GM21717 (cell line): ENCODE results near the gene CELF2.
A peak's percentile ranks its signal among the peaks of the same experiment; 100 is the strongest.

Experiments used
- ATAC-seq: cut with Tn5 transposase; IDR thresholded peaks from one replicate; pipeline ENCODE4 v1.9.1; 2021; ENCODE audit warnings: mild to moderate bottlenecking, moderate library complexity; ENCODE audit not compliant: unreplicated experiment

Gene CELF2

DNA sequence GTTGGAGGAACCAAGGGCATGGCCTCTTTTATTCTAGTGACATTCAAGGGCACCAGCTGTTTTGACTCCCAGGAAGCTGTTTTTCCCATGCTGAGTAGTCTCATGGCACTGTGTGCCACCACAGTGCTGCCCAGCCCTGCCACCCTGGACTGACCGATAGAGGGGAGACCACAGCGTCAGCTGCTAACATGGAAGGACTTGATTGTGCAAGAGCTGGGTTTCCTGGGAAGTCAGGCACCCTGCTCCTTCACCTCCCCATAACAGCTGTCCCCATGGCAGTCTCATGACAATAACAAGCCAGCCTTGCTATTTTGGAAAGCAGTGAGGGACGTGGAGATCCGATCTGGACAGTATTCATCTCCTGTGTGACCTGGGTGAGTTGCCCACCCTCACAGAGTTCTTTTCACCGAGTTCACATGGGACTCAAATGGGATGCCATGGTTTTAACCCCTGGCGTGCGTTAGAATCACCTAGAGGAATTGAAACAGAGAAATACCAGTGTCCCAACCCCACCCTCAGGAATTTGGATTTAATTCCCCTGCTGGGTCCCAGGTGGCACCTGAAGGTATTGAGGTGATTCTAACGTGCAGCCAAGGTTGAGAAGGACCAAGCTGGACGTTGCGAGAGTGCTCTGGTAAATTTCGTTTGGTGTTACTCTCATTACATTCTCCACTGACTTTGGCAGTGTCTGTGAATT is 174.8 kb downstream of the CELF2 start:
- no peak for ATAC-seq

DNA sequence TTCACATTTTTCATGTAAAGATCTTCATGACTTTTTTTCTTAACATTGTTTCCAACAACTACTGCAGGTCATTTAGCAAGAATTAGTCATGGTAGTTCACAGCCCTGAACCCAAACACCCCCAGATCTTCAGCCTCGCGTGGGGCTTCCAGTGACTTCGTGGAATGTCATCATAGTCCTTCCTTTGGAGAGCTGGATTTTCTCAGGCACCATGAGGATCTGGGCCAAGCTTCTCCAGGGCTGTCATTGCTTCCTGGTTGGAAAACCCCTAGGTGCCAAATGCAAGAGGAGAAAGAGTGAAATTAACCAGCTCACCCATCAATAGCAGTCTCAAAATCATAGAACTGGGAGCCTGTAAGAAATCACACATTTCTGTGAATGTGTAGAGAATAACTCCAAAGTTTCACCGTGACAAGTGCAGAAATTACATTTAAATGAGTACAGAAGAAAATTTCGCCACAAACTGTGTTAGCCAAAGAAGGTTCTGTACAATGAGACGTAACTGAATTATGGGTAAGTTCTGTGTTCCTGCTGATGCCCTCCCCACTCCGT is 175.4 kb downstream of the CELF2 start:
- no peak for ATAC-seq

DNA sequence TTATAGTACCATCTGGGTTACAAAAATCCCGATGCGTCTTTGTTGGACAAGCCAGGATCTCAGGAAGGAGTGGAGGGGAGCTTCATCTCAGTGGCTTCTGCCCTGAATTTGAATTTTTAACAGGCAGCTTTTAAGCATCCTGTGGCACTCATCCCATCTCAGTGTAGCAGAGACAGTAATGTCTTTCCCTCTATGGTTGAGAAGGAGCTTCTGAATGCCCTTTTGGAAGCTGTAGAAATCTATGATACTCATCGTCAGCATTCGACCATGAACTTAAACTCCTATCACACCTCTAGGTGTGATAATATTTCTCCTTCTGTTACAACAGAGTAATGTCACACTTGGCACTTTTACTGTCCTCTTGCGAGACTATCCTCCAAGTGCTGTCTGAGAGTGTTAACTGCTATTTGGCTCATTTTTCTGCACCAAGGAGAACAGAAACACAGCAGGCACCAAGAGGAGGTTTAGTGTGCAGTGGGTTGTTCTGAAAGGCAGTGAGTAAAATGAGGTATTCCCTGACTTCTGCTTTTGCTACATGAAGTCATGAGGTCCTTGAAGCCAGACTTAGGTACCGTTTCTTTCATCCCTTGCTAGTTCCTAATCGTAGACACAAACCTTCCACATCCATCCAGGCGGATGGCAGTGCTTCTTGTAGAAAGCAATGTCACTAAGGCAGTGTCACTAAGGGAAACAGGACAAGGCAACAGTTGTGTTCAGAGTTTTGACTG is 177.4 kb downstream of the CELF2 start:
- no peak for ATAC-seq

DNA sequence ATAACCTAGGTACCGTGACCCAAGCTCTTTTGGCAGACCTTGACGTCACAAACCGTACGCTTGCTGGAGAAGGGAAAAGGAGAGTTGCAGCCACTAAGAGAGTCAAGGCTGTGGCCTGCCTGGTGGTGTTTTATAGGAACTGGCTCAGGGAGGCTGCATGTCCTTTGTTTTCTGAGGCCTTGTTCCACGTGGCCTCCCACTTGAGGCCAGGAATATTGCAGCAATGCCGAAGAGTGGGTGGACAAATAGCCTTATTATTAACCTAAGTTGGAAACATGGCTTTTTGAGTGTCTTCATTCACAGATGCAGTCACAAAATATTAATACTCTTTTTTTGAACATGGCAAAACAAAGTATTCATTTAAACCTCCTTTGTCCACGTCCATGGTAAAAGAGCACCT is 178.0 kb downstream of the CELF2 start:
- ATAC-seq, result no peak

DNA sequence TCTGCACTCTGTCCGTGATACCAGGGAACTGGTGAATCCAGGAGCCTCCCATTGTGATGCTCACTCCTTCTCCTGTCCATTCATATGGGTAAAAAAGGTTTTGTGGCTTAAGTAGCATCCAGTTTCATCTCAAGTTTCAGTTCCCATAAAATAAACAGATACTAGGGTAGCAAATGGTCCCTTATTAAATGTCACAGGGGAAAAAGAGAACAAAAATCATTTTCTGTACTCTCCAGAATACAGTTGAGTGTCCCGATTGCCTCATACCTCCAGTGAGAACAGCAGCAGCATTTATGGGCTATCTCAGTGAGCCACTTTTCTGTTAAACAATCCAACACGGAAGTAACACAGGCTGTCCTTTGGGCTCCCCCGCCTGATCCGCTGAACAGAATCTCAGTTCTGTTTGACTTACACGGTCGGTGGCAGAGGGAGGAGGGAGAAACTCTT is 179.6 kb downstream of the CELF2 start:
- ATAC-seq, result peak; percentile 76

DNA sequence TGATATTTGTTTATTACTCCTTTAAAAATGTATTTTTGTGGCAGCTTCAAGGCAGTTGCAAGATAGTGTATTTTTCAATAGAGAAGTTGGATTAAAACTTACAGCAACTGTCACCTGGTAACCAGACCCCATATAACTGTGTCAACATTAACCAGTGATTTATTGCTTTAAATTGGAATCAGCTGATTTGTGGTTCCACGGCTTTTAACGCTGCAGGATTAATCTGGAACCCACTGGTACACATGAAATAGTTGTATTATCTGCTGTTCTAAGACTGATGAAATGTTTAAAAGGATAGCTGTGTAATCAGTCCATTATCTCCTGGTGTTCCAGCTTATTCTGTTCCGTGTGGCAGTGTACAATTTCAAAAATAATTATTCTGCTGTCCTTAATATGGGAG is 180.2 kb downstream of the CELF2 start:
- ATAC-seq, result no peak

DNA sequence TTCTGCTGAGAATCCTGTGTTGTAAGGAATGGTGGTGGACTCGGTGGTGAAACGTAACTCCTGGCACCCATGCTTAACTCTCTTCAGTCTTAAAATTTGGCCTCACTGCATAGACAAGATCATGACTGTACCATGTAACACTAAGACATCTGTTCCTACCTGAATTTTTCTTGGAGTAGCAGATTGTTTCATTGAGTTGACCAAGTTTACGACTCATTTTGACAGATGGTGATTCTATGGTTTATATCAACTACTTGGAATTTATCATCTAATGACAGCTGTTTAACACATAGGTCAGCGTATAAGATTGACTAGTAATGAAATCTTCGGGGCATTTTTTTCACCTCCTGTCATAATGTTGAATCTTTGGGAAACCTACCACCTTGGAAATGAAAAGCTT is 184.2 kb downstream of the CELF2 start:
- no peak for ATAC-seq

DNA sequence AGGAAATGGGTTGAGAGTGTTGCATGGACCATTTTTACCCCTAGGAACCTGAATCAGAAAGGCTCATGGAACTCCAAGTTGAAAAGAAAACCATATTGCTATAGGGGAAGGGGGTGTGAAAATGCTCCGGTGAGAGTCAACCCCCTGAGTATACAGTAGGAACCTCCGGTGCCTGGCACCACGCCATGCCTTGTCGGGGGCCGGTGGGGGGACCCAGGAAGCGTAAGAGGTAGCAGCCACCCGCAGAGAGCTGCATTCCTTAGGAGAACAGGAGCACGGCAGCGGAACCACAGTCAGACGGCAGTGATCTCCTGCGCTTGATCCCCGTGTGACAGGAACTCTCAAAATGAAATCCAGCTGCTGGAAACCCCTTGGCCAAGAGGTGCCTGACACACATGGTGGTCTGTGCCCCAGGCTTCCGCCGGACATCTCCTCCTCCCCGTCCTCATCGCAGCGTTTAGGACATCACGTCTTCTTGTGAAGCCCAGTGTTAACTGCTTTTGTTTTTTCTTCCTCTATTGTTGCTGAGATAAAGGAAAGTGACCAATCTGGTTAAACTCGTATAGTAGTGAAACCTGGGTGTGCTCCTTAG is 186.8 kb downstream of the CELF2 start:
- ATAC-seq, result no peak

DNA sequence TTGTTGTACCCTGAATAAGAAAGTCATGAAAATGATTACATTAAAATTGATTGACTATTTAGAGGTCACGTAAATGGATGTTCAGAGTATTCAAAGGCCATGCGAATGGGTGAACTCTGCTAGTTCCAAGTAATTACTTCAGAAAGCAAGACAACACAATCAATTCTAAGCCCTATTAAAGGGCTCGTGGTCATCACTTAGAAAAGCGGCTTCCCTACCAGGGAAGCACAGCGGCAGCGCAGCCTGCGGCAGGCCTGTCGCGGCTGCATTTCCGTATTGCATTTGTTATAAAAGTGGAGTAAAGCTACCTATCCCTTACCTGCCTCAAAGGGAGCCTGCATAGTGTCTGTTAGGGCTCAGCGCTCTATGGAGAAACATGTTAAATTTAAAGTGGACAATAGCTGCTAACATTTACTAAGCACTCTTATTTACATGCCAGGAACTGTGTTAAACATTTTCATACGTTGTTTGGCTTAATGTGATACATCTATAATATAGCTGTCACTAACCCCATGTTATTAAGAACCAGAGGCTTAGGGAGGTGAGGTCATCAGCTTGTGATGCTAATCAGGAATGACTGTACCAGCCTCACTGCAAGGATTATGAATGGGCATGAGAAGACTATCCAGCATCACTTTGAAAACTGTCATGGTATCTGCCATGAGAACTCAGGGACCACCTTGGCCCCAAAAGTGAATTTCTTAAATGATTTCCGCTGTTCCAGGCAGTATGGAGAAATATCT is 187.5 kb downstream of the CELF2 start:
- no peak for ATAC-seq

DNA sequence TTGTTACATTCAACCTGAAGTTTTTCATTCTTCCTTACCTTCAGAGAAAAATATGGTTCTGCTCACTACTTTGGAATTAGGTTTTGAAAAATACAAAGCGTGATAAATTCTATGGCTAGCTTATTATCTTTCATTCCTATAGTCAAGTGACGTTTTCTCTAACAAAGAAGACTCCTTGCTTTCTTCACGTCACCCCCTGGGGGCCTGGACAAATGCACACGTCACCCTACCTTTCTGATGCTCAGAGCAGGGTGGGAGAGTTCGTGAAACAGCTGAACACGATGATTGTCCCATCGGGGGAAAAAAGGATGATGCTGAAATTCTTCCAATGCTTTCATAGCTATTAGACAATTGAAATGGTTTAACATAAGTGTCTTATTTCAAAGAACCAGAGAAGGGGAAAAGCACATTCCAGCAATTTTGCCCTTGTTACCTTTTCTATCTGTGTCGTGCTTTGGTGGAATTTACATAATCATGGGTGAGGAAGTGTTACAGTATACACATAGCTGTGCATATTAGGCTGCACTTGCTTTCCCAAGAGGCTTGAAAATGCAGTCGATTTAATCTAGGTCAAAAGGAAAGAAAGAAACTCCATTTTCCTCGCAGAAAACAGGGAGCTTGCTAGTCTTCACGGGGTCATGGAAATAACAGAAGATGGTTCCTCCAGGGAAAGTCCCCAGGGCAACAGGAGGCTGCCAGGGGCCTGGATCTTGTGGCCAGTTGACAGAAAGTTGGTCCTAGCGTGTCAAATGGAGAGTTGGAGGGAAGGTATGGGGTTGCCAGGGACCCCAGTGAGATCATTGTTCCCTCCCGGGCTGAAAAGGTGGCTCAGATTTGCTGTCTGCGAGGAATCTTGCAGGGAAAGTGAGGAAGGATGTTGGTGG is 189.2 kb downstream of the CELF2 start:
- no peak for ATAC-seq

DNA sequence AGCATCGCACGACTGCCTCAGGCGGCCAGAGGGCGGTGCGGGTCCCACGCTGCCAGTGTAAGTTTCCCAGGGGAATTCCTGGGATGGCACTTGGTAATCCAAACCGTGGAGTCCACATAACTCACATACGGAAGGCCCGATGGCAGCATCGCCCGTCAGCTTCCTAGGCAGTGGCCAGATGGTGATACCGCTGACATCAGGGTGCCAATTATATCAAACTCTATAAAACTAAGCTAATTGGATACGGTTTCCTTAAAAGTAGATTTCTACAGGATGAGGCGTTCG is 189.8 kb downstream of the CELF2 start:
- ATAC-seq, result no peak

DNA sequence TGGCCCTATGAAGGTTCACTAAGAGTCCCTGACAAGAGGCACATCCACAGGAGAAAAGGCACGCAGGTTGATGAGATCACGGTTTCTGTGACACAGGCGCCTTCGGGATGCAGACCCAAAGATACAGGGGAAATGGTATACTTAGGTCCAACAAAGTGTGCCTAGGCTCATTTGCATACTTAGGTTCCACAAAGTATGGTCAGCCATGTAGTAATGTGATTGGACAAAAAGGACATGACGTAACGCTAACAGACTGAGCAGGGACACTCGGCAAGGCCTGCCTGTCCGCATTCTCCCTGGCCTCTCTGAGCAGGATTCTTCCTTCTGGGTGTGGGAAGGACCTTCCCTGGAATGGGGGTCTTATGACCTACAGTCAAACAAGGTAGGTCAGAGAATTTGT is 190.6 kb downstream of the CELF2 start:
- no peak for ATAC-seq

DNA sequence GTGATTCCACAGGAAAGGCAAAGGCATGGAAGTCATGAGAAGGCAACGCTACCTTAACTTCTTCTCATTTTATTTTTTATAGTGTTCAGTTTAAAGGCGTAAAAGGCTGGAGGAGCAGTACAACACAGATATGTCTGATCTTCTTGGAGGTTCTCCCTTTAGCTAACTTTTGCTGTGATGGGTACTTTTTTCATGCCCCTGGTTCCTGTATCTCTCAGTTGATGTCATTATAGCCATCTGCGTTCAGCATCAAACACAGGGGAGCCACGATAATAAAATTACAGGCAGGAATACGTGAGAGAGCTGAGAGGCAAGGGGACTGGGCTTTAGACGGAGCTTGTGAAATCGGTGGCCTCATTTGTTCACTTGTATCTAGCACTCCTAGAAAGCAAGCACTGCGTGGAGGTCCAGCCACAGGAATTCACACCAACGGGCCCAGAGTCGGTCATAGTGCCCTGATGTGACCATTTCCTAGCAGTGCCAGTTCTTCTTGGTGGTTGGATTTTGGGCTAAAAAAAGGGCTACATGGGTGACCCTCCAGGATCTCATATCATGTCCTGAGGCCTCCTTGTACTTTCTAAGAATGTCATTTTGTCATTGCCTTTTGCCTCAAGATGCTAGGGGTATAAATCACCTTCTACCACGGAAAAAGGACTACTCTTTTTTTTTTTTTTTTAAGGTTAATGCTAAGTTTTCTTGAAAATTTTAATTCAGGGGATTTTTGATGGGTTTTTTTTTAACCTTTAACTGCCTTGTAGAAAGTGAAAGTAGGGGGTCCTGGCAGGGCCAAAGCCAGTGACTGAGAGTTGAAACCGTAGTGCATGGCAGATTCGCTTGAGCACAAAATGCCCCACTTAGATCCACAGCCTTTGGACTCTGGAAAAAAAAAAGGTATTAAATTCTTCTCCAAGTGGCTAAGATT is 191.5 kb downstream of the CELF2 start:
- ATAC-seq, result peak; percentile 59

DNA sequence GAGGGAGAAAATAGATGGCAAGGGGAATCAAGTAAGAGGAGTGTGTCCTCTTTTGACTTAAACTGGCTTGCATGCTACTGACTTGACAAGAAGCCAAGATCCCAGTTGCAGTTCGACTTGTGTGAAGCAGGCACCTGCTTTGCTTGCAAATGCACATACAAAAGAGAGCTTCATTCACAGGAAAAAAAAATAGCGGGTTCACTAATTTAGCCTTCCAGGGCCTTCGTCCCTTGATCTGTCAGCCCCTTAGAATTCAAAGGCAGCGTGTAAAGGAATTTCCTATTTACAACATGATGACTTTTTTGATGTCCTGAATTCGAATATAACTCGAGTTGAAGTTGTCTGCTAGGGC is 192.1 kb downstream of the CELF2 start:
- peak; percentile 28 for ATAC-seq

DNA sequence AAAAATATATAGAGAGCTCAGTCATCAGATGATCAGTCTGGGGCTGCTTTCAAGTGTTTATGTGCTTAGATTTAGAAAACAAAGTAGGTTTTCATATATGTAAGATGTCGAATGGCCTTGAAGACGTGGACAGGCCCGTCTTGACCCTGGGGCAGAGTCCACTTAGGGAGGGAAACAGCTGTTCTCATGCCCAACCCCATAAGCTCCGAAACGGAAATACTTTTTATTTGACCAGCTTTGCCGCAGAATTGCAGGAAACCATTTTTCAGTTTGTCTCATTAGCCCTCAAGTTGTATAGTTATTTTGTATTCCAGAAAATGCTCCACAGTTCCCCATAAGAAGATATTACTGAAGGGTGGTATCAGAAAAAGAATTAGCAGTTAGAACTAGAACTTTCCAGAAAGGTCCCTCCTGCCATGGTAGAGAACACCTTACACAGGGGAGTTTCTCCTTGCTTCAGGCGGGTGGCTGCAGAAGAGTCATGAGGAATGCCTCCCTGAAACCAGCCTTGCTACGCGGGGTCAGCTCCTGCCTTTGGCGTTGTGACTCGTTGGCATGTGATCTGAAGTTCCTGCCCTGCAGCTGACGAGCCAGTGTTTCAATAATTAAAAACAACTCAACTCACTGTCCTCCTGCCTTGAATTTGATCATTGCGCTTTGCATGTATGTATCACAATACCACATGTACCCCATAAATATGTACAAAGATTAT is 192.7 kb downstream of the CELF2 start:
- no peak for ATAC-seq

DNA sequence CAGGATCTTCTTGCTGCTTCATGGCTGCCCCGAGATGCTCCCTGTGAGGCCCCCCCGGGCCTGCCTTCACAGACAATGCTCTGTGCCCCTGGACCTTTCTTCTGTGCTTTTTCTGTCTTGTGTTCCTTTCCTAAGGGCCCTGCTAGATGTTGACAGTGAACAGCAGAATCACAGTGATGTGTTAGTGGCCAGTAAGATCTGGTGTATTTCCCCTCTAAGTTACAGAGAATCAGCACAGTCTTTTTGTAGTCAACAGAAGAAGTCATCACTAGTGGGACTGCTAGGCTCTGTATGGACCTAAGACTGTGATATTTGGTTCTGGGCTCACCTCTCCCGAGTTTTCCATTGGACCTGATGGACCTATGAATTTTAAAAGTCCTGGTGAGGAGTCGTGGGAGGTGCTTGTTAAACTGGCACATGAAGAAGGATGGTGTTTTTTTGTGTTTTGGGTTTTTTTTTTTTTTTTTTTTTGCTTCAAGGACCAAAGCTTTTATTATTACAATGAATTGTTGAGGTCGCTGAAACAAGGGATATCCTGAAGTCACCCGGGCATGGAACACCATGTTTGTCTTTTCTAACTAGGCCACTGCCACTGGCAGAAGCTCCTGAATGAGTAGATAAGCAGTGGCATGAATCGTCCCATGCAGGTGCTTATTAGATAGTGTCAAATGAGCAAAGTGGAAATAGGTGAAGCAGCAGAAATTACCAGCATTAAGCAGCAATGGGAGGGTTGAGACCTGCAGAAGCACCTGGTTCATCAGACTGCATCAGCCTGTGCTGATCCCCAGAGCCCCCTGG is 194.8 kb downstream of the CELF2 start:
- ATAC-seq, result no peak

DNA sequence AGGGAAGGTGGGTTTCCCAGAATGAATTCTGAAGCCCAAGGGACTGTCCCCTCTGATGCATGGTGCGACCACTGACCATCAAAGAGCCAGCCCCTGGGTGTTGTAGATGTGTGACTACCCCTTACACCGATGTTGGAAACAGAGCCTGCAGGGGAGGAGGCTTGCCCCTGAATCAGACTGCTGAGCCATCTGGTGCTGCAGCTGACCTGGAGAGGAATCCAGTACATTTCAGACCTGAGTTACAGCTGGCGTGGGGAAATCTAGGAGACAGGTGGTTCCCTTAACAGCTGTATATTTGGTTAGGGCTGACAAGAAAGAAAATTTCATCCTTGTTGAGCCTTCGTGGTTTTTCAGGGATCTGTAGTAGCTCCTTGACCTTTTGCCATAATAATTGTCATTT is 195.5 kb downstream of the CELF2 start:
- ATAC-seq, result no peak

DNA sequence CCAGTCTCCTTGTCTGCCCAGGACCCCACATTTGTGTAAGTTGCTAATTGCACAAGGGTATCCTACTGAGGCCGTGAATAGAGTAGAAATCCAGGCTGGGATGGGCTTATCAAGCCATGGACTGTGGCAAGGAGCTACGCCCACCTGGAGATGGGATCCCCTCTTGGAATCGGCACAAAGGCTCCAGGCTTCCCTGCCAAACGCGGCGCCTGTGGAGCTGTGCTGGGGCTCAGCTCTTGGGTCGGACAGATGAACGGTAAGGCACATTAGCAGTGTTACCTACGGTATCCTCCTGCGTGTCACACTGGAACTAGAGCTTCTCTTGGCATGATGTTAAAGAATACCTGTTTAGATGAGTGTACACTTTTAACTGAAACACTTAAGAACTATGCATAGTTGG is 196.7 kb downstream of the CELF2 start:
- ATAC-seq, result no peak
